CD4-positive, alpha-beta T cell treated with Interleukin-17A for 1 hour (primary cell): ENCODE measurements around the gene HIPK2.

Experiments used
- DNase-seq: peaks from one replicate; pipeline ENCODE4 v3.0.0-alpha.2; 2020

The HIPK2 gene

DNA sequence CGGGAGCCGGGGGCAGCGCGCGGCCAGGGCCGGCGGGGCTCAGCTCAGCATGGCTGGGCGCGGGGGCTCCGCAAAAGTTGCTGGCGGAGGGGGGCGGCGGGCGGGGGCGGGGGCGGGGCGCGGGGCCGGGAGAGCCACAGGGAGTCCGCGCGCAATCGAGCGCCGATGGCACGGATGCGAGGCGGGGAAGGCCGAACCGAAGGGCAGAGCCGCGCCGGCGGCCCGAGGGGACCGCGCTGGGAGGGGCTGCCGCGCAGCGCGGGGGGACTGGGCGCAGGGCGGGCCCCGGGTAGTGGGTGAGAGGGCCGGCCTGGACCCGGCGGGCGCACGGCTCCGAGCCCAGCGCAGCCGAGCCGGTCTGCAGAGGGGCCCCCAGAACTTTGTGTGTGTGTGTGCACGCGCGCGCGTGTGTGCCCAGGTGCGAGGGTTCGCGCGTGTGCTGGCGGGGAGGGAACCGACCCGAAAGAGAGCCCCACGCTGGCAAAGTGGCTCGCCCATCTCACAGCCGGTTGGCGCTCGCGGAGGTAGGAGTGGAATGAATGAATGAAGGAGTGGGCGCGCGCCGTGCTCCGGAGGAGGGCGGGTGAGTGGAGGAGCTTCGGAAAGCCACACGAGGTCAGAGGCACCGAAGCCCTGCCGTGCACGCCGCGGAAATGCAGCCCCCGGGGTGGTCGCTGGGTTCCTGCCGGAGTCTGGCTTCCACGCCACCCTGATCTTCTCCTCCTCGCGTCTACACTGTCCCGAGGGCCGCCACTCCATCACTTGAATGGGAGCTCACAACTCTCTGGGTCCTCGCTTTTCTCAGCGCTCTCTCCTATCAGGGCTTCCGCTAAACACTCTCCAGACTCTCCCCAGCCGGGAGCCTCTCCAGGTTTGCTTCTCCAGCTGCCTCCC, at the start of gene HIPK2:
Gene HIPK2, minus strand, starts transcription at position 51 of the 894 bp plus-strand sequence. CDS start 375 bp downstream, outside the sequence.
- peak; percentile 80 for DNase-seq

- DNase-seq: no peak
These were observed 49.2 kb upstream of the HIPK2 start for GRCh38 chr7:139827042-139827441.

GRCh38 chr7:139825666-139826290, 48.0 kb upstream of the HIPK2 start:
- no peak for DNase-seq

GRCh38 chr7:139823959-139824521, 46.2 kb upstream of the HIPK2 start:
- no peak for DNase-seq

DNA sequence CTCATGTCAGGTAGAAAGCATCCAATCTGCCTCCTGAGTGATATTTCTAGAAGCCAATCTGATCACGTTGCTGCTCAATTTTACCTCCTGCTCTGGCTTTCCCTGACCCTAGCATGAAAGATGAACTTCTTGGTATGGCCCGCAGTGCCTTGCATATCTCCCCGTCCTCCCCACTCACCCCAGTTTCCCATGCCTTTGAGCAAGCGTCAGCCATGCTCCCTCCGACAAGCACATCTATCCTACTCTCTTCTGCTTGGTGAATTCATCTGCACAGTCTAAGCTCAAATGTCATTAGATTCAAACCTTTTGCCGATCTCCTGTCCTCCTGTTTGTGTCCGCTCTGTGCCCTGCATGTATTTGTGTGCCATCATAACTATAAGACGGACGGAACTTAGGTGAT, 45.1 kb upstream of the HIPK2 start:
- DNase-seq: no peak

- DNase-seq: no peak
These were observed 43.7 kb upstream of the HIPK2 start for GRCh38 chr7:139821349-139822105.

DNA sequence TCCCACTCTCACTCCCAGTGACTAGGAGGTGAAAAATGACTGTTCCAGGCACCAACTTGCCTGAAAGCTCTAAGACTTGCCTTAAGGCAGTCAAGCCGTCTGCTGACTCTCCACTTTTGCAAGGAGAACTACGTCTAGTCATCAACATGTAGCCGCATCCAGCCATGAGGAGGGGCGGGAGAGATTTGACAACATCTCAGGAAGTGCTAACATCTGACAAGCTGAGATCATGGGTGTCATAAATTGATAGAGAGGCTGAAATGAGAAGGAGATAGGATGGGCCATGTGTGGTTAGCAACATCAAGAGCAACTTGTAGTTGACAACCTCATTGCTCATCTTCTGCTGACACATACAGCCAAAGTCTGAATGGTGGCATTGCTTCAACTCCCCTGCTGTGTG, 42.3 kb upstream of the HIPK2 start:
- DNase-seq: no peak

GRCh38 chr7:139817249-139817648, 39.5 kb upstream of the HIPK2 start:
- DNase-seq: no peak

DNA sequence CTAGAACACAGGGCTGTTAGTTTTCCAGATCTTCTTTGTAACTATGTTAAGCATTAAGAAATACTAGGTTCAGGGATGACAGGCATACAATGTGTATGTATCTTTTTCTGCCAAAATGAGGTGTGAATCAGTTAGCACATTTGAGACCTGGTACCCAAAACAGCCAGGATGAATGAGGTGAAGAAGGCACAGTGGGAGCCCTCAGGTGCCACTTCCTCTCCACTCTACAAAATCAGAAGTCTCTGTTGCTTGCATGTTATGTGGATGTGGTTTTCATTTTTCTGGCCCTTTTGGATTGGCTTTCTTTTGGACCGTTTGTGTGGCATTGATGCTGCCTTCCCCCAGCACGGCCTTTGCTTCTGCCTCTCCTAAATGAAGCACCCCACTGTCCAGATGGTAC, 35.9 kb upstream of the HIPK2 start:
- DNase-seq: no peak

GRCh38 chr7:139813151-139813550, 35.4 kb upstream of the HIPK2 start:
- DNase-seq: no peak

GRCh38 chr7:139811066-139811465, 33.3 kb upstream of the HIPK2 start:
- DNase-seq: no peak

DNA sequence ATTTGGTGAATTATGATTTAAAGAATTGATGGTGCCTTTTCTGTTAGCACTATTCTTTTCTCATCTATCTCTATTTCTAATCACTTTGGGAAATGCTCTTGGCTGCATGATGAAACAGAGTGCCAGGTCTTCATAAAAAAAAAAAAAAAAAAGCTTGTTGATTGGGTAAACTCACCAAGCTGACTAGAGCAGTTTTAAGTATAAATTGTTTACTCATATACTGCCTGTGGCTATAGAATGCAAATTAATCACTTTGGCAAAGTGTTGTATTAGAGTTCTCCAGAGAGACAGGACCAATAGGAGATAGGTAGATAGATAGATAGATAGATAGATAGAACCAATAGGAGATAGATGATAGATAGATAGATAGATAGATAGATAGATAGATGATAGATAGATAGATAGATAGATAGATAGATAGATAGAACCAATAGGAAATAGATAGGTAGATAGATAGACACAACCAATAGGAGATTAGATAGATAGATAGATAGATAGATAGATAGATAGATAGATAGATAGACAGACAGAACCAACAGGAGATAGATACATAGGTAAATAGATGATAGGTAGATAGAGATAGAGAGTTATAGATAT, 31.1 kb upstream of the HIPK2 start:
- DNase-seq: no peak

DNA sequence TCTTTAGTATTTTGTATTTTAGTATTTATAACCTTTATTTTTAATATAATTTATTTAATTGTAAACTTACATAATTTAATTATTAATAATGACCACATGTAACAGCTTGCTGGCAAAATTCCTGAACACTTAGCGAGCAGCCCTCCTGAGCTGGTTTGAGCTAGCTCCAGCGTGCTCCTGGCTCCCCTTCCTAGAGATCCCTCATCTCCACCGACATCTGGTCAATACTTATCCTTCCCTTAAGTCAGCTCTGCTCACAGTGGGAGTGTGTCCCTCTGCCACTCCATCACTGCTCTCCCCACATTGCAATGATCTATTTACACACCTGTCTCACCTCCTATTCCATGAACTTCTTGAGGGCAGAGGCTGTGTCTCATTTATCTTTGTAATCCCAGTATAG, 30.6 kb upstream of the HIPK2 start:
- no peak for DNase-seq

DNA sequence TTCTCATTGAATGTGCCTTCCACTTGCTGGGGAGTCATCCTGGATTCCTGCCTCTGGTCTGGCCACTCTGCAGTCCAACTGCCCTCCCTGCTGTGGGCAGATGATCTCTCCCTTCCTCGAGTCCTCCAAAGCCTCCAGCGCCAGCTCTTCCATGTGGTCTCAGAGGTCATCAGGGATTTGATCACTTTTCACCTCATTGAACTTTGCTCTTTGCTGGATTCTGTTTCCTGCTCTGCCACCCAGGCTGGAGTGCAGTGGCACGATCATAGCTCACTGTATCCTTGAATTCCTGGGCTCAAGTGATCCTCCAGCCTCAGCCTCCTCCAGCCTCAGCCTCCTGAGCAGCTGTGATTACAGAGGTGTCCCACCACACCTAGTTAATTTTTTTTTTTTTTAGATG, 29.2 kb upstream of the HIPK2 start:
- no peak for DNase-seq

GRCh38 chr7:139804571-139804970, 26.8 kb upstream of the HIPK2 start:
- no peak for DNase-seq

- no peak for DNase-seq
These were observed 21.8 kb upstream of the HIPK2 start for GRCh38 chr7:139799586-139799985.

DNA sequence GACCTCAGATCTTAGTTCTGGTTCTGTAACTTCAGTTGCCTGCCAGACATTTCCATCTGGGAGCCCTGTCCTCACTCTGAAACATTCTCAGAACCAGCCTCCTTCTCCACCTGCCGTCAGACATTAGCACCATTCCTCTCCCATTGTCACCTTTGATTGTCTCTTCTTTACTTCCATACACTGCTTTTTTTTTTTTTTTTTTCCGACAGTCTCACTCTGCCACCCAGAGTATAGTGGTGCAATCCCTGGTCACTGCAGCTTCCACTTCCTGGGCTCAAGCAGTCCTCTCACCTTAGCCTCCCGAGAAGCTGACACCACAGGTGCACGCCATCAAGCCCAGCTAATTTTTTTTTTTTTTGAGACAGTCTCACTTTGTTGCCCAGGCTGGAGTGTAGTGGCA, 21.1 kb upstream of the HIPK2 start:
- no peak for DNase-seq

DNA sequence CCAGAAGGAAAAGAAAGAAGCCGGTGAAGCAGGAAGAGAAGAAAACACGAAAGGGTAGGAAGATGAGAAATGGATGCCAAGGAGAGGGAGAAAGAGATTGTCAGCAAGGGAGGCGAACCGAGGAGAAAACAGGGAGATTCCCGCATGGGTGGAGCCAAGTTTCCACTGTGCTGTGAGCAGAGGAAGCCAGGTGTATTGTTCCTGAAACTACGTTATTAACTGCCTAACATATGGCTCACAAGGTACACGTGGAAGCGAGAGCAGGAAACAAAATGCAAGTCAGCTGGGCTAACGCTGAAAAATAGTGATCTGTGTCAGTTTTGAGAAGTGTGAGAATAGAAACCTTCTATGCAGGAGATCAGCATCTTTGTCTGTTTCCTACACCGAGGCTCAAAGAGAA, 20.4 kb upstream of the HIPK2 start:
- DNase-seq: no peak

GRCh38 chr7:139797607-139798006, 19.8 kb upstream of the HIPK2 start:
- DNase-seq: no peak

DNA sequence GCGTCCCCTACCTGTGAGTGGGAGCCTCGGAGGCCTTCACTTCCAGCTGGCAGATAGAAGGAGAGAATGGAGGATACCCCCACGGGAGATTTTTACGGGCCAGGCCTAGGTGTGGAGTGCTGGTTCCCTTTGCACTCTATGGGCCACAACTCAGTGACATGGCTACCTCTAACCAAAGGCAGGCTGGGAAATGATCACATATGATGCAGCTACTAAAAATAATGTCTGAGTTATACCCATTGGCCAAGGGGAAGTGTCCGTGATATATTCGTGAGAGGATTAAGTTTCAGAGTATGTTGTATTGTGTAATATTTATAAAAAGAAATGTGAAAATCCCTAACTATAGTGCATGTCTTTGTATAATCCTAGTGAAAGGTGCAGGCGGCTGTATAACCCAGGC, 13.5 kb upstream of the HIPK2 start:
- no peak for DNase-seq

GRCh38 chr7:139784648-139785047, 6.8 kb upstream of the HIPK2 start:
- no peak for DNase-seq

GRCh38 chr7:139783647-139784385, 6.0 kb upstream of the HIPK2 start:
- no peak for DNase-seq
